Measurements from ENCODE around the gene LRRN4. TPM values are rescaled to one million over a fixed set of nuclear protein-coding genes. Genes with fewer than 3 reads are reported as not detected.

Gene LRRN4
- total RNA-seq, 2 experiments from 2014 or later: 0.08 to 0.17 TPM

DNA sequence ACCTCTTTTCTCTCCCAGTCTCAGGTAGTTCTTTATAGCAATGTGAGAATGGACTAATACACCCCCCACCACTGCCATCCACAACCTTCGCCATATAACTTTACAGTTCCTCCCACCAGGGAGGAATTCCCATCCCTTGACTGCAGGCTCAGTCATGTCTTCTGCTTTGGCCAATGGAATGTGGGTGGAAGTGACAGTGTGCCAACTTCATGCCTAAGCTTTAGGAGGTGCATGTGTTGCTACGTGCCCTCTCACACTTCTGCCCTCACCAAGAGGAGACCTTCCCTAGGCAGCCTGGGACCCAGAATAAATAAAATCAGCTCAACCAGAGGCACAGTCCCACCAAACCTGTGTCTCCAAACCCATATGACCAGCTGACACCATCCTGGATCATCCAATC, 33.0 kb upstream of the LRRN4 start:
- ATAC-seq (ENCODE audit: poor library complexity) (no peak), DNase-seq (no peak)
- ChIA-PET POLR2A (no interaction called here), CTCF (no interaction called here)
- TF ChIP-seq CTCF (IDR thresholded peaks at IDR 0.05): no peak
- Mint-ChIP-seq H3K4me3 (no peak overlapping the region), H3K36me3 (ENCODE audit: low read depth) (no peaks in the 10 kb centered on the region), H3K4me1 (ENCODE audit: low read depth) (no peaks in the 10 kb centered on the region), H3K9me3 (no peaks in the 10 kb centered on the region), H3K27me3 (peaks cover 9% of the 10 kb centered on the region), H3K27ac (no peak overlapping the region)
- Histone ChIP-seq H3K36me3 (ENCODE audit: insufficient read depth, low read length) (no peaks in the 10 kb centered on the region), H3K9me3 (ENCODE audit: control insufficient read depth in 1 of 2, insufficient read depth in 1 of 2, low read length in 2 of 2) (no peaks in the 10 kb centered on the region), H3K27ac (ENCODE audit: low read depth in 1 of 2, low read length in 2 of 2) (no peak overlapping the region), H3K4me1 (ENCODE audit: insufficient read depth, low read length) (no peaks in the 10 kb centered on the region), H3K27me3 (ENCODE audit: control insufficient read depth in 1 of 2, insufficient read depth in 2 of 2, low read length in 2 of 2) (peaks cover 0 to 3% of the 10 kb centered on the region in 2 experiments), H3K4me3 (ENCODE audit: low read length) (no peak overlapping the region)
- intact Hi-C loops (cut with DNase I, micrococcal nuclease): no loop called here

DNA sequence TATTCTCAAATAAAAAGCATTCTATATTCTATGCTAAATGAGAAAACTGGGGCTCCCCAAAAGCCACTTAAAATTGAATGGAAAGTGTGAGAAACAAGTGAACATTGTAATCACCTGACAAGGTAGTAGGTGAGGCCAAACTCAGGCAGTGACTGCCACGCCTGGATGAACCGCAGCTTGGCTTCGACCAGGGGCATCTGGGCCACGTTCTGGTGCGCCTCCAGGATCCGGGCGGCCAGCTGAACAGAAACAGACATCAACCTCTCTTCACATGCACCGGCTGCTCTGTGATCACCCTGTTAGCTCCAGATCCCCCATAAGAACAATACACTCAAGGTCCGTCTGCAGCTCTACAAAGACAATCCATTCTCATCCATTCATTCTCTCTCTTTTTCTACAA, 30.1 kb upstream of the LRRN4 start:
- CTCF ChIA-PET: interaction anchor here (0.7 kb wide), 1 partner anchor 20 kb away, joined by 3 read pairs; no protein-coding TSS in a partner anchor
- no peak for DNase-seq

DNA sequence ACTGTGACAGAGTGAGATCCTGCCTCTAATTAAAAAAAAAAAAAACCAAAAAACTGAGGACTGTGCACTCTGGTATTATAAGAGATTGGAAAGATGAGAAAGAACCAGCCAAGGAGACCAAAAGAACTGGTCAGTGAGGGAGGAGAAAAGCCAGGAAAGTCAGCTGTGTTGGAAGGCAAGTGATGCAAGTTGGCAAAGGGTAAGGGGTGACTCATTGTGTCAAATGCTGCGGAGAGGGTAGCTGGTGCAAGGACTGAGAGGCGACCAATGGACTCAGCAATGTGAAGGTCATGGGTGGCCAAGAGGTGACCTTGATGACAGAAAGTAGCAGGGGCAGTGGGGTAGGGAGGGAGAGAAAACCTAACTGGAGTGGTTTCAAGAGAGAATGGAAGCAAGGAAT, 27.4 kb upstream of the LRRN4 start:
- ChIA-PET CTCF (no interaction called here), POLR2A (no interaction called here)
- Mint-ChIP-seq H3K4me3 (no peak overlapping the region), H3K4me1 (ENCODE audit: low read depth) (no peaks in the 10 kb centered on the region), H3K9me3 (no peaks in the 10 kb centered on the region), H3K27ac (no peak overlapping the region), H3K27me3 (peaks cover 4% of the 10 kb centered on the region), H3K36me3 (ENCODE audit: low read depth) (no peaks in the 10 kb centered on the region)
- ATAC-seq (ENCODE audit: poor library complexity) (no peak), DNase-seq (no peak)
- Histone ChIP-seq H3K4me1 (ENCODE audit: insufficient read depth, low read length) (no peaks in the 10 kb centered on the region), H3K27ac (ENCODE audit: low read depth in 1 of 2, low read length in 2 of 2) (no peak overlapping the region), H3K27me3 (ENCODE audit: control insufficient read depth in 1 of 2, insufficient read depth in 2 of 2, low read length in 2 of 2) (no peaks in the 10 kb centered on the region), H3K4me3 (ENCODE audit: low read length) (no peak overlapping the region), H3K9me3 (ENCODE audit: control insufficient read depth in 1 of 2, insufficient read depth in 1 of 2, low read length in 2 of 2) (no peaks in the 10 kb centered on the region), H3K36me3 (ENCODE audit: insufficient read depth, low read length) (no peaks in the 10 kb centered on the region)
- intact Hi-C loops (cut with DNase I, micrococcal nuclease): no loop called here
- no peak for TF ChIP-seq CTCF (IDR thresholded peaks at IDR 0.05)

More for the DNA sequence above, 30.1 kb upstream of the LRRN4 start:
- Histone ChIP-seq H3K36me3 (ENCODE audit: insufficient read depth, low read length) (no peaks in the 10 kb centered on the region), H3K27ac (ENCODE audit: low read depth in 1 of 2, low read length in 2 of 2) (no peak overlapping the region), H3K4me1 (ENCODE audit: insufficient read depth, low read length) (no peaks in the 10 kb centered on the region), H3K27me3 (ENCODE audit: control insufficient read depth in 1 of 2, insufficient read depth in 2 of 2, low read length in 2 of 2) (peaks cover 0 to 2% of the 10 kb centered on the region in 2 experiments), H3K9me3 (ENCODE audit: control insufficient read depth in 1 of 2, insufficient read depth in 1 of 2, low read length in 2 of 2) (no peaks in the 10 kb centered on the region), H3K4me3 (ENCODE audit: low read length) (no peak overlapping the region)
- Mint-ChIP-seq H3K27ac (no peak overlapping the region), H3K4me1 (ENCODE audit: low read depth) (no peaks in the 10 kb centered on the region), H3K9me3 (no peaks in the 10 kb centered on the region), H3K36me3 (ENCODE audit: low read depth) (no peaks in the 10 kb centered on the region), H3K27me3 (peaks cover 4% of the 10 kb centered on the region), H3K4me3 (no peak overlapping the region)
- POLR2A ChIA-PET: no interaction called here
- intact Hi-C loops (cut with DNase I, micrococcal nuclease): no loop called here
- no peak for ATAC-seq (ENCODE audit: poor library complexity)
- TF ChIP-seq CTCF (IDR thresholded peaks at IDR 0.05): no peak
